ENCODE results near the gene CACNA2D2.

CACNA2D2 gene

DNA sequence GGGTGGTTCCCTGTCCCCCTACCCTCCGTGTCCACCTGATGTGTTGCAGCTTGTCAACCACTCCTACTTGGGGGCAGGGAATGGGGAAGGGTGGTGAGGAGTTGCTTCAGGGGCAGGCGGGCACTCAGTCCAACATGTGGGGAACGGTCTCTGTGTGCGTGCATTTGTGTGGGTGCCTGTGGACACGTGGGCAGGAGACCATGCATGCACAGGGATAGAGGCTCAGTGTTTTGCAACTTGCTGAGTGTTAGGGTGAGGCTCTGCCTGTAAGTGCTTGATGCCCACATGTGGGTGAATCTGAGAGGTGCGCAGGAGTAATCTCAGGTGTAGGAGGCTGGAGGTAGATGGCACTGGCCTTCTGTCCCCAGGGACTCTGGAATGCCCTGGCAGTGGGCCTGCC, 119.7 kb downstream of the CACNA2D2 start:
- no peak for DNase-seq (ENCODE audit: low read depth in 1 of 2, low spot score in 1 of 2)
- Histone ChIP-seq H3K27ac (replicated peaks) (no peak overlapping the region), H3K4me3 (replicated peaks; ENCODE audit: insufficient read depth, low read length) (no peak overlapping the region), H3K27me3 (ENCODE audit: insufficient read depth, poor library complexity, severe bottlenecking) (peaks cover 3% of the 10 kb centered on the region)
- no peak for TF ChIP-seq SPI1 (IDR thresholded peaks at IDR 0.05; ENCODE audit: borderline replicate concordance, low read depth)
- no peak for TF ChIP-seq POLR2AphosphoS5 (IDR thresholded peaks at IDR 0.05; ENCODE audit: low read depth)
- TF ChIP-seq GABPA (IDR thresholded peaks at IDR 0.05; ENCODE audit: low read depth), result no peak
- TF ChIP-seq, protein P1, sequence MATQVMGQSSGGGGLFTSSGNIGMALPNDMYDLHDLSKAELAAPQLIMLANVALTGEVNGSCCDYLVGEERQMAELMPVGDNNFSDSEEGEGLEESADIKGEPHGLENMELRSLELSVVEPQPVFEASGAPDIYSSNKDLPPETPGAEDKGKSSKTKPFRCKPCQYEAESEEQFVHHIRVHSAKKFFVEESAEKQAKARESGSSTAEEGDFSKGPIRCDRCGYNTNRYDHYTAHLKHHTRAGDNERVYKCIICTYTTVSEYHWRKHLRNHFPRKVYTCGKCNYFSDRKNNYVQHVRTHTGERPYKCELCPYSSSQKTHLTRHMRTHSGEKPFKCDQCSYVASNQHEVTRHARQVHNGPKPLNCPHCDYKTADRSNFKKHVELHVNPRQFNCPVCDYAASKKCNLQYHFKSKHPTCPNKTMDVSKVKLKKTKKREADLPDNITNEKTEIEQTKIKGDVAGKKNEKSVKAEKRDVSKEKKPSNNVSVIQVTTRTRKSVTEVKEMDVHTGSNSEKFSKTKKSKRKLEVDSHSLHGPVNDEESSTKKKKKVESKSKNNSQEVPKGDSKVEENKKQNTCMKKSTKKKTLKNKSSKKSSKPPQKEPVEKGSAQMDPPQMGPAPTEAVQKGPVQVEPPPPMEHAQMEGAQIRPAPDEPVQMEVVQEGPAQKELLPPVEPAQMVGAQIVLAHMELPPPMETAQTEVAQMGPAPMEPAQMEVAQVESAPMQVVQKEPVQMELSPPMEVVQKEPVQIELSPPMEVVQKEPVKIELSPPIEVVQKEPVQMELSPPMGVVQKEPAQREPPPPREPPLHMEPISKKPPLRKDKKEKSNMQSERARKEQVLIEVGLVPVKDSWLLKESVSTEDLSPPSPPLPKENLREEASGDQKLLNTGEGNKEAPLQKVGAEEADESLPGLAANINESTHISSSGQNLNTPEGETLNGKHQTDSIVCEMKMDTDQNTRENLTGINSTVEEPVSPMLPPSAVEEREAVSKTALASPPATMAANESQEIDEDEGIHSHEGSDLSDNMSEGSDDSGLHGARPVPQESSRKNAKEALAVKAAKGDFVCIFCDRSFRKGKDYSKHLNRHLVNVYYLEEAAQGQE (IDR thresholded peaks at IDR 0.05; ENCODE audit: insufficient replicate concordance, low read depth), result no peak
- TF ChIP-seq, protein P2, sequence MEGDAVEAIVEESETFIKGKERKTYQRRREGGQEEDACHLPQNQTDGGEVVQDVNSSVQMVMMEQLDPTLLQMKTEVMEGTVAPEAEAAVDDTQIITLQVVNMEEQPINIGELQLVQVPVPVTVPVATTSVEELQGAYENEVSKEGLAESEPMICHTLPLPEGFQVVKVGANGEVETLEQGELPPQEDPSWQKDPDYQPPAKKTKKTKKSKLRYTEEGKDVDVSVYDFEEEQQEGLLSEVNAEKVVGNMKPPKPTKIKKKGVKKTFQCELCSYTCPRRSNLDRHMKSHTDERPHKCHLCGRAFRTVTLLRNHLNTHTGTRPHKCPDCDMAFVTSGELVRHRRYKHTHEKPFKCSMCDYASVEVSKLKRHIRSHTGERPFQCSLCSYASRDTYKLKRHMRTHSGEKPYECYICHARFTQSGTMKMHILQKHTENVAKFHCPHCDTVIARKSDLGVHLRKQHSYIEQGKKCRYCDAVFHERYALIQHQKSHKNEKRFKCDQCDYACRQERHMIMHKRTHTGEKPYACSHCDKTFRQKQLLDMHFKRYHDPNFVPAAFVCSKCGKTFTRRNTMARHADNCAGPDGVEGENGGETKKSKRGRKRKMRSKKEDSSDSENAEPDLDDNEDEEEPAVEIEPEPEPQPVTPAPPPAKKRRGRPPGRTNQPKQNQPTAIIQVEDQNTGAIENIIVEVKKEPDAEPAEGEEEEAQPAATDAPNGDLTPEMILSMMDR (IDR thresholded peaks at IDR 0.05; ENCODE audit: insufficient read depth, low read length), result no peak

DNA sequence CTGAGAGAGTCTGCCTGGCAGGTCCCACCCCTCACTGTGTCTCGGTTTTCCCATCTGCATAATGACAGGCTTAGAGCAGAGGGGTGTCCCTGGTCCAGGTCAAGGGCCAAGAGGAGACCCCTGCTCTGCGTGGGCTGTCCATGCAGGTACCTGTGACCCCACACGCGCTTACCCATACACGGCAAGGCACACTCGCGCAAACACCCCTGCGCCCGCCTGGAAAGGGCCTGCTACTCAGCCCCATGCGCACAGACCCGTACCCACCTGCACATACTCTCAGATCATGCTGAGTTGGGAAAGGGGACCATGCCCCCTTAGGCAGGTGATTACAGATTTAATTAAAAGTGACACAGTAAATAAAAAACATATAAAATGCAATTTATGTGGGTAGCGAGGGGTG, 120.7 kb downstream of the CACNA2D2 start:
- TF ChIP-seq GABPA (IDR thresholded peaks at IDR 0.05; ENCODE audit: low read depth) (no peak), SPI1 (IDR thresholded peaks at IDR 0.05; ENCODE audit: borderline replicate concordance, low read depth) (no peak), POLR2AphosphoS5 (IDR thresholded peaks at IDR 0.05; ENCODE audit: low read depth) (no peak)
- TF ChIP-seq, protein P2 (IDR thresholded peaks at IDR 0.05; ENCODE audit: insufficient read depth, low read length), result no peak
- TF ChIP-seq, protein P1 (IDR thresholded peaks at IDR 0.05; ENCODE audit: insufficient replicate concordance, low read depth), result no peak
- H3K27ac ChIP-seq (replicated peaks), result no peak overlapping the region

DNA sequence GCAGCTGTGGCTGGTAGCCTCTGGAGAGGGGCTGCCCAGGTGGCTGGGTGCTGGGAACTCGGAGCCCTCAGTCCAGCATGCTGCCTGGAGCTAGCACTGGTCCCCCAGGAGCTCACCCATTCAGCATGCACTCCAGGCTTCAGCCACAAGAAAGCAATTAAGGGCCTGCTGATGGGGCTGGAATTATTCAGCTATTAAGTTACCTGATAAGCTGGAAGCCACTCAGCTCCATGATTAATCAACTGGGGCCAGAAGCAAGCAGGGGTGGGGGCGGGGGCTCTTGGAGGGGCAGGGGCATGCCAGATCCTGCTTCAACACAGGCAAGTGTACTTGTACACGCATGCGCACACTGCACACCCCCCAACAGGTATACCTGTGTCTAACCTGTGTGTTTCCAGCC, 122.1 kb downstream of the CACNA2D2 start:
- H3K27me3 ChIP-seq (ENCODE audit: insufficient read depth, poor library complexity, severe bottlenecking), result peaks cover 3% of the 10 kb centered on the region
- H3K4me3 ChIP-seq (replicated peaks; ENCODE audit: insufficient read depth, low read length), result no peak overlapping the region
- no peak overlapping the region for H3K27ac ChIP-seq (replicated peaks)
- TF ChIP-seq GABPA (IDR thresholded peaks at IDR 0.05; ENCODE audit: low read depth) (no peak), SPI1 (IDR thresholded peaks at IDR 0.05; ENCODE audit: borderline replicate concordance, low read depth) (no peak), POLR2AphosphoS5 (IDR thresholded peaks at IDR 0.05; ENCODE audit: low read depth) (no peak)
- TF ChIP-seq, protein P2 (IDR thresholded peaks at IDR 0.05; ENCODE audit: insufficient read depth, low read length), result no peak
- TF ChIP-seq, protein P1 (IDR thresholded peaks at IDR 0.05; ENCODE audit: insufficient replicate concordance, low read depth), result no peak
- DNase-seq (ENCODE audit: low read depth in 1 of 2, low spot score in 1 of 2), result no peak

More for the DNA sequence above, 120.7 kb downstream of the CACNA2D2 start:
- Histone ChIP-seq H3K27me3 (ENCODE audit: insufficient read depth, poor library complexity, severe bottlenecking) (peaks cover 3% of the 10 kb centered on the region), H3K4me3 (replicated peaks; ENCODE audit: insufficient read depth, low read length) (no peak overlapping the region)
- DNase-seq (ENCODE audit: low read depth in 1 of 2, low spot score in 1 of 2), result no peak
